Measurements from ENCODE around the gene SCAPER. TPM values are rescaled to one million over a fixed set of nuclear protein-coding genes. Genes with fewer than 3 reads are reported as not detected.

SCAPER gene
- total RNA-seq, 1 donor from 2014 or later = 42.6 TPM

DNA sequence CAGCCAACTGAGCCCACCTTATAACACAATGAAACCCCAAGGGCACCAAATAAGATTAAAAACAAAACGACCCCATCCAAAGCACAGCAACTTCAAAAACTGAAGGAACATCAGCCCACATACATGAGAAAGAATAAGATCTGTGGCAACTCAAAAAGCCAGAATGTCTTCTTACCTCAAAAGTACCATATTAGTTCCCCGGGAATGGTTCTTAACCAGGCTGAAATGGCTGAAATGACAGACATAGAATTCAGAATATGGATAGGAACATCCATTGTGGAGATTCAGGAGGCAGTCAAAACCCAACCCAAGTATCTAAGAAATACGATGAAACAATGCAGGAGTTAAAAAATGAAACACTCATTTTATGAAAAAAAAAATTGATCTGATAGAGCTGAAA, 222.3 kb downstream of the SCAPER start:
- DNase-seq = no peak
- TF ChIP-seq, protein P1, sequence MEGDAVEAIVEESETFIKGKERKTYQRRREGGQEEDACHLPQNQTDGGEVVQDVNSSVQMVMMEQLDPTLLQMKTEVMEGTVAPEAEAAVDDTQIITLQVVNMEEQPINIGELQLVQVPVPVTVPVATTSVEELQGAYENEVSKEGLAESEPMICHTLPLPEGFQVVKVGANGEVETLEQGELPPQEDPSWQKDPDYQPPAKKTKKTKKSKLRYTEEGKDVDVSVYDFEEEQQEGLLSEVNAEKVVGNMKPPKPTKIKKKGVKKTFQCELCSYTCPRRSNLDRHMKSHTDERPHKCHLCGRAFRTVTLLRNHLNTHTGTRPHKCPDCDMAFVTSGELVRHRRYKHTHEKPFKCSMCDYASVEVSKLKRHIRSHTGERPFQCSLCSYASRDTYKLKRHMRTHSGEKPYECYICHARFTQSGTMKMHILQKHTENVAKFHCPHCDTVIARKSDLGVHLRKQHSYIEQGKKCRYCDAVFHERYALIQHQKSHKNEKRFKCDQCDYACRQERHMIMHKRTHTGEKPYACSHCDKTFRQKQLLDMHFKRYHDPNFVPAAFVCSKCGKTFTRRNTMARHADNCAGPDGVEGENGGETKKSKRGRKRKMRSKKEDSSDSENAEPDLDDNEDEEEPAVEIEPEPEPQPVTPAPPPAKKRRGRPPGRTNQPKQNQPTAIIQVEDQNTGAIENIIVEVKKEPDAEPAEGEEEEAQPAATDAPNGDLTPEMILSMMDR (IDR thresholded peaks at IDR 0.05; ENCODE audit: borderline replicate concordance) = no peak
- no peaks in the 10 kb centered on the region for H3K4me1 ChIP-seq
- no peak overlapping the region for H3K27ac ChIP-seq (replicated peaks)
- intact Hi-C loops (cut with micrococcal nuclease) = no loop called here
- H3K9me3 ChIP-seq (replicated peaks) = peaks cover 7% of the 10 kb centered on the region
- H3K4me3 ChIP-seq = no peak overlapping the region
- peaks cover 5% of the 10 kb centered on the region for H3K36me3 ChIP-seq
- no peaks in the 10 kb centered on the region for H3K27me3 ChIP-seq (ENCODE audit: low read depth)

DNA sequence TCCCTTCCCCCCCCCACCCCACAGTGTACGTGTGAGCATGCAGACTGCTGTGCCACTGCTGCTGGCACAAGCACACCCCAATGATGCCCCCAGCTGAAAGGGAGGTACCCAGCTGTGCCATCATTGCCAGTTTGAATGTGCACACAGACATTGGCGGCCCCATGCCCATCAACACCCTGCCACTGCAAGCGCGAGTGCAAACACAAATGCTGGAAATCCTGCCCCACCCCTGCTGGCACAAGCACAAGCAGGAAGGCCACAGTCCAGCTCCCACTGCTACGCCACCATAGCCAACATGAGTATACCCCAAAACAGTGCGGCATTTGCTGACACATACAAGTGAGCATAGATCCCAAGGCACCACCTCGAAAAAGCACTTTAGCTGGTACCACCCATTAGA, 222.9 kb downstream of the SCAPER start:
- Histone ChIP-seq H3K4me1 (no peaks in the 10 kb centered on the region), H3K27me3 (ENCODE audit: low read depth) (no peaks in the 10 kb centered on the region), H3K36me3 (no peaks in the 10 kb centered on the region), H3K27ac (replicated peaks) (no peak overlapping the region), H3K4me3 (no peak overlapping the region), H3K9me3 (replicated peaks) (peaks cover 3% of the 10 kb centered on the region)
- DNase-seq = no peak
- TF ChIP-seq, protein P1 (IDR thresholded peaks at IDR 0.05; ENCODE audit: borderline replicate concordance) = no peak
- intact Hi-C loops (cut with micrococcal nuclease) = no loop called here

DNA sequence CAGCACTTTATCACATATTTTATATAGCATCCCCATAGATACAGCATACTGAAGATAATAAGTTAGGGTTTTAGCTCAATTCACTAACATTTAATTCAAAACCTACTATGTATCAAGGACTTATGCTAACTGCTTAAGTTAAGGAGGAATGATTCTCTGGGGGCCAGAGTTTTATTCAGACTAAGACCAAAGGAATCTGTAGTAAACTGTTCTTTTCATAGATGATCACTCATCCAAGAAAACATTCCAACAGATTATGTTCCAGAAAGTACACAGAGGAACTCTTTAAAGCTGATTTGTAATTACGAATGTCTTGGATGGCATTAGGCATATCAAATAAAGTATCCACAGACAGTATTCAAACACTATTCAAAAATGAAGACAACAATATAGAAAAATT, 226.4 kb downstream of the SCAPER start:
- H3K27me3 ChIP-seq (ENCODE audit: low read depth) = no peaks in the 10 kb centered on the region
- DNase-seq = no peak

DNA sequence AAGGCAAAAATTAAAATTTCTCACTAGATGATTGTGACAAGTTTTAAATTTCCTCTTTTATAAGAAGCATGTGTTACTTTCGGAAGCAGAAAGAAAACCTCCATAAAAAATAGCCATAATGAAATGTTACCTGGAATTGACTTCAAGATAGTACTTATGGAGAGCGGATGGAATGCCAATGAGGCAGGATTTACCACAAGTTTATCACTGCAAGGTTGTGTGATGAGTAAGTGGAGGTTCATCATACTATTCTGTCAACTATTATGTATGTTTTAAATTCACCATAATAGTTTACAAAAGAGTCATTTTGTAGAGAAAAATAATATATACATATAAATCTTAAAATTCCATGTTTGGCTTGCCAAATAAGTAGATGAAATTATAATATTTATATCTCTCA, 230.3 kb downstream of the SCAPER start:
- H3K27me3 ChIP-seq (ENCODE audit: low read depth) = no peaks in the 10 kb centered on the region
- DNase-seq = no peak
- no peak overlapping the region for H3K27ac ChIP-seq (replicated peaks)
- H3K36me3 ChIP-seq = no peaks in the 10 kb centered on the region
- intact Hi-C loops (cut with micrococcal nuclease) = no loop called here
- H3K9me3 ChIP-seq (replicated peaks) = no peaks in the 10 kb centered on the region
- TF ChIP-seq, protein P1 (IDR thresholded peaks at IDR 0.05; ENCODE audit: borderline replicate concordance) = no peak
- no peak overlapping the region for H3K4me3 ChIP-seq
- H3K4me1 ChIP-seq = peaks cover 8% of the 10 kb centered on the region

More for the DNA sequence above, 226.4 kb downstream of the SCAPER start:
- H3K9me3 ChIP-seq (replicated peaks) = no peaks in the 10 kb centered on the region
- intact Hi-C loops (cut with micrococcal nuclease) = no loop called here
- TF ChIP-seq, protein P1 (IDR thresholded peaks at IDR 0.05; ENCODE audit: borderline replicate concordance) = no peak
- no peaks in the 10 kb centered on the region for H3K36me3 ChIP-seq
- no peaks in the 10 kb centered on the region for H3K4me1 ChIP-seq
- no peak overlapping the region for H3K27ac ChIP-seq (replicated peaks)
- no peak overlapping the region for H3K4me3 ChIP-seq

DNA sequence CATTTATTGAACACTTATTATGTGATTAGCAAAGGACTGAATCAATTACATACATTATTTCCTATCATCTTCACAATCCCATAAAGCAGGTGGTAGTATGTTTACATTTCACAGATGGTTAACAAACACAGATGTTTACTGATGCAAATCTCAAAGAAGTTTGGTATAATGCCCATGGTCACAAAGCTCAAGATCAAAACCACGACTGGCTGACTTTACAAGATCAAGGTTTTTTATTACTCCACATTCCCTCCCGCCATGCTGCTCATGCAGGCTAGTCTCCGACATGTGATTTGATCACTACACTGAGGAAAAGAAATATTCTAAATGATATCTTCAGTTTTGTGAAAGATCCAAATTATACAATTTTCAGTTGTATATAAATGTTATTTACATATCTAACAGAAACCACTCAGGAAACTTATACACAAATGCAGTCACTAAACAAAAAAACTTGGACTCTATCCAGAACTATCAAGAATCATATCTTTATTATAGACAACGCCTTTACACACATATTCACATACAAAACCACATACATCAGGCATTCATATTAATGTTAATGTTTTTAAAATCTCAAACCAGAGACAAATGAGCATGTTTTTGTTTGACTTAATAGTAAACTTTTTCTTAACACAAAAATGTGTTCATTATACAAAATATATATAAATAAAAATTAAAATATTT, 235.5 kb downstream of the SCAPER start:
- Histone ChIP-seq H3K4me1 (peaks cover 17% of the 10 kb centered on the region), H3K27me3 (ENCODE audit: low read depth) (no peaks in the 10 kb centered on the region), H3K4me3 (no peak overlapping the region), H3K27ac (replicated peaks) (no peak overlapping the region), H3K9me3 (replicated peaks) (no peaks in the 10 kb centered on the region), H3K36me3 (no peaks in the 10 kb centered on the region)
- intact Hi-C loops (cut with micrococcal nuclease) = no loop called here
- TF ChIP-seq, protein P1 (IDR thresholded peaks at IDR 0.05; ENCODE audit: borderline replicate concordance) = no peak
- no peak for DNase-seq

Data from left ventricle myocardium inferior (tissue), 1 donor.